Activated CD4-positive, alpha-beta T cell treated with anti-CD3 and anti-CD28 coated beads, Interleukin-2, amount 10 ng/mL, durations not matched to agents 7 days and 5 days (primary cell): ENCODE data around the gene SEC14L5. TPM values are rescaled to one million over a fixed set of nuclear protein-coding genes. Genes with fewer than 3 reads are reported as not detected.
"Not testable (repeated sequence)": the region's sequence is repeated elsewhere in the genome, so short reads cannot be mapped to it uniquely, and the experiment has no call there.

Experiments used
- CTCF ChIA-PET: fragments of 350-600 bp; sonication (Branson Sonifier 250); formaldehyde crosslinking; loops from one replicate; lab custom pipeline; 2021; ENCODE audit warnings: antibody characterized with exemption; lab: Charles Lee
- POLR2A ChIA-PET: fragments of 350-600 bp; sonication (Branson Sonifier 250); formaldehyde crosslinking; loops from one replicate; lab custom pipeline; 2021; ENCODE audit warnings: antibody characterized with exemption; lab: Charles Lee
- DNase-seq: peaks from one replicate; pipeline ENCODE4 v3.0.0-alpha.2; 2020
- H3K27ac Mint-ChIP-seq: one replicate; pipeline ENCODE4 v1.8.0; 2021; ENCODE audit warnings: mild to moderate bottlenecking, moderate library complexity, mixed read lengths
- H3K27me3 Mint-ChIP-seq: one replicate; pipeline ENCODE4 v1.8.0; 2021; ENCODE audit warnings: mixed read lengths
- H3K36me3 Mint-ChIP-seq: one replicate; pipeline ENCODE4 v1.8.0; 2021; ENCODE audit warnings: low read depth, mixed read lengths
- H3K4me1 Mint-ChIP-seq: one replicate; pipeline ENCODE4 v1.8.0; 2021; ENCODE audit warnings: mixed read lengths
- H3K4me3 Mint-ChIP-seq: one replicate; pipeline ENCODE4 v1.8.0; 2021; ENCODE audit warnings: mild to moderate bottlenecking, moderate library complexity, mixed read lengths
- H3K9me3 Mint-ChIP-seq: one replicate; pipeline ENCODE4 v1.8.0; 2021; ENCODE audit warnings: mixed read lengths
- total RNA-seq, 2 experiments: library from RNA; stranded (reverse); gene quantifications; one replicate each; pipeline ENCODE4 v1.2.3, GENCODE V29; 2021

SEC14L5 gene
- total RNA-seq, 2 experiments from 2014 or later = not detected

DNA sequence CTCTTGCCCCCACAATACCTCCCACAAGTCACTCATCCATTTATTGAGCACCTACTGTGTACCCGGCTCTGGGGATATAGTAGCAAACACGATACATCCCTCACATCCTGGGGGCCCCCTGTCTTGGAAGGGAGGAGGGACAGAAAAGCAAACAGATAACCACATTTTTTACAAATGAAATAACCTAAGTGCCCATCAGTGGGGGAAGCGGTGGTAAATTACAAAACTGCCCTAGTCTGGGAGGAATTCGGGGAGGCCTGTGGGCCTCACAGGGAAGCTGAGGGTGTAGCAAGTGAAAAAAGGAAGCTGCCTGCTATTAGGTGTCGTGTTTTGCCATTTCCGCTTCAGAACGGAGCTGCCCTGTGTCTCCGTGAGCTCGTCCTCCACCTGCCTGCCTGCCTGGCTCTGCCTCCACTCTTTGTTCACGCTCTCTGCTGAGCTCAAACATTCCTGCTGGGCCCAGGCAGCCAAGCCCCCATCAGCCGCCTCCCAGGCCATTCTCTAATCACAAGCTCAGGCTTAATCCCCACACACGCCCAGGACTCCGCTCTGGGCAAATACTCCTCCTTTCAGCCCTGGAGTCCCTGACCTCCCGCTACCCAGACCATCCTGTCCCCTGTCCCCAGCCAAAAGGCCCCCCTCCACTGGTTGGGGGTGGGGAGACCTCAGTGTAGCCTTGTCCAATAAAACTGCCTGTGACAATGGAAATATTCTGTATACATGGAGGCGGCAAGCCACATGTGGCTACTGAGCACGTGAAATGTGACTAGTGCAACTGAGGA is 10.2 kb upstream of the SEC14L5 start:
- CTCF ChIA-PET = interaction anchor here (0.7 to 2.1 kb wide), 2 partner anchors 9 to 818 kb away, joined by 3 to 6 read pairs; no protein-coding TSS in a partner anchor

DNA sequence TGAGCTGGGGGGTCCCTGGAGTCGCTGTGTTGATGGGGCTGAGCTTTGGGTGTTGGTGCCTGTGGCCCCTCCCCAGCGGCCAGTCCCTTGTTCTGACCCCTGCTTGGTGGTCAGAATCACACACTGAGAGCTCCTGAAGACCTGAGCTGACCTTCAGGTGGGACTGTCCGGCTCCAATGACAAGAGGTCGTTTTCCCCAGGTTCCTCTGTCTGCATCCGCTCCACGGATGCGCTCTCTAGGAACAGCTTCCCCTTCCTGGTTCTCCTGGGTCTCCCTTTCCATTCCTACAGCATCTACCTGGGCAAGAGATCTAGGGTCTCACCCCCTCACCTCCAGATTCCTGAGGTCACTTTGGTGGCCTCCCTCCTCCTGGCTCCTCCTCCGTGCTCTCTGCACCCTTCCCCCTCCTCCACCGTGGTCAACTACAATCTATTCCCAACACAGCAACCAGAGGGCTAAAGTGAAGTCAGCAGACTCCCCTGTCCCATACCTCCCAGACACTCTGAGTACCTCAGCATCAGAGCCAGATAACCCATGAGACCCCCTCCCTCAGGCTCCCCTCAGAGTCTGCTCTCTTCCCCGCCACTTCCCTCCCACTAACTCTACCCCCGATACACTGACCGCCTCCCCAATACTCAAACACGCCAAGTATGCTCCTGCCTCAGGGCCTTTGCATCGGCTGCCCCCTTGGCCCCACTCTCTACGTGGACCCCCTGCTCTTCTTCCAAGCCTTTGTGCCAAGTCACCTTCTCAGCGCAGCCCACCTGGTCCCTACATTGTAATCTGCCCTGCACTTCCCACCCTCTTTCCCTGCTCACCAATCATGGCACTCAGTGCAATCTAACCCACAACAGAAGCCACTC is 9.0 kb upstream of the SEC14L5 start:
- H3K4me3 Mint-ChIP-seq = no peak overlapping the region
- ChIA-PET CTCF (interaction anchor here (0.6 to 2.1 kb wide), 2 partner anchors 7 to 163 kb away, joined by 3 to 6 read pairs; no protein-coding TSS in a partner anchor), POLR2A (no interaction called here)
- no peaks in the 10 kb centered on the region for H3K4me1 Mint-ChIP-seq
- no peak overlapping the region for H3K27ac Mint-ChIP-seq
- no peak for DNase-seq
- peaks cover 2% of the 10 kb centered on the region for H3K27me3 Mint-ChIP-seq
- H3K9me3 Mint-ChIP-seq = no peaks in the 10 kb centered on the region
- no peaks in the 10 kb centered on the region for H3K36me3 Mint-ChIP-seq

More for the DNA sequence above, 10.2 kb upstream of the SEC14L5 start:
- Mint-ChIP-seq H3K27ac (no peak overlapping the region), H3K4me3 (no peak overlapping the region), H3K36me3 (no peaks in the 10 kb centered on the region), H3K4me1 (no peaks in the 10 kb centered on the region), H3K27me3 (no peaks in the 10 kb centered on the region), H3K9me3 (no peaks in the 10 kb centered on the region)
- POLR2A ChIA-PET = no interaction called here
- DNase-seq = no peak

DNA sequence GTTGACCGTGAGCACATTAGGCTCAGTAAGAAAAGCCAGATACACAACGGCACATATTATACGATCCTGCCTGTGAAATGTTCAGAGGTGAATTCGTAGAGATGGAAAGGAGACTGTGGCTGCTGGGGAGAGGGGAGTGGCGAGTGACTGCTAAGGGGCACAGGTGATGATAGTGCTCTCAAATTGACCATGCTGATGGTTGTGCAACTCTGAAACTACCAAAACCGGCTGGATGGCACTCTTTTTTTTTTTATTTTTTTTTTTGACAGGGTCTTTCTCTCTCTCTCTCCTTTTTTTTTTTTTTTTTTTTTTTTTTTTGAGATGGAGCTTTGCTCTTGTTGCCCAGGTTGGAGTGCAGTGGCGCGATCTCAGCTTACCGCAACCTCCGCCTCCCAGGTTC is 8.1 kb upstream of the SEC14L5 start:
- Mint-ChIP-seq H3K9me3 (no peaks in the 10 kb centered on the region), H3K27ac (no peak overlapping the region), H3K4me1 (no peaks in the 10 kb centered on the region), H3K27me3 (peaks cover 2% of the 10 kb centered on the region), H3K36me3 (no peaks in the 10 kb centered on the region), H3K4me3 (no peak overlapping the region)
- ChIA-PET CTCF (no interaction called here), POLR2A (no interaction called here)
- DNase-seq = no peak

DNA sequence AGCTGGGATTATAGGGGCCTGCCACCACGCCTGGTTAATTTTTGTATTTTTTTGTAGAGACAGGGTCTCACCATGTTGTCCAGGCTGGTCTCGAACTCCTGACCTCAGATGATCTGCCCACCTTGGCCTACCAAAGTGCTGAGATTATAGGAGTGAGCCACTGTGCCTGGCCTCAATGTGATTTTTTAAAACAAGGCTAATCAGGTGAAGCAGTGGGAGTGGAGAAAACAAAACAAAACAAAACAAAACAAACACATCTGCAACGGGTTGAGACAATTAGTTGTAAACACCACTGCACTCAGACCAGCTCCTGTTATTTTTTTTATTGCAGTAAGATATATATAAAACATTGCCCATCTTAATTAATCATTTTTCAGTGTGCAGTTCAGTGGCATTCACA is 6.5 kb upstream of the SEC14L5 start:
- CTCF ChIA-PET, H3K27ac Mint-ChIP-seq, H3K9me3 Mint-ChIP-seq, POLR2A ChIA-PET, DNase-seq, H3K36me3 Mint-ChIP-seq, H3K27me3 Mint-ChIP-seq, H3K4me3 Mint-ChIP-seq, H3K4me1 Mint-ChIP-seq: not testable (repeated sequence)

DNA sequence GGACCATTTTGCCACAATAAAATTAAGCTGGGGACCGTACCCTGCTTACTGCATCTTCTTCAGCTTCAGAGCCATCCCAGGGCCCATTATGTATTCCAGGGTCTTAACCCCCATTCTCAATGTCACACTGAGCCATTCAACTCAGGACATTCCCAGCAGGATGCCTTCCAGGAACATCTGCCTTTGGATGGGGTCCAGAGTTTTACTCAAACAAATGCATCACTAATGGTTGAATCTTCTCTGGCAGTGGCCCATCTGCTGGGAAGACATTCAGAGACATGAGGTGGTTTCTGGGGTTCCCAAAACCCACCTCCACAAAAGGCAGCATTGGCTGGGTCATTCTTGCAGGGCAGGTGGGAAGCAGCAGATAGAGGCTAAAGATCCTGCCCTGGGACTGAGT is 3.4 kb upstream of the SEC14L5 start:
- Mint-ChIP-seq H3K4me3 (no peak overlapping the region), H3K4me1 (peaks cover 21% of the 10 kb centered on the region), H3K27me3 (peaks cover 24% of the 10 kb centered on the region), H3K9me3 (no peaks in the 10 kb centered on the region), H3K36me3 (no peaks in the 10 kb centered on the region), H3K27ac (no peak overlapping the region)
- POLR2A ChIA-PET = no interaction called here
- DNase-seq = no peak
- CTCF ChIA-PET = interaction anchor here (0.6 kb wide), 1 partner anchor 950 kb away, joined by 4 read pairs; no protein-coding TSS in a partner anchor

DNA sequence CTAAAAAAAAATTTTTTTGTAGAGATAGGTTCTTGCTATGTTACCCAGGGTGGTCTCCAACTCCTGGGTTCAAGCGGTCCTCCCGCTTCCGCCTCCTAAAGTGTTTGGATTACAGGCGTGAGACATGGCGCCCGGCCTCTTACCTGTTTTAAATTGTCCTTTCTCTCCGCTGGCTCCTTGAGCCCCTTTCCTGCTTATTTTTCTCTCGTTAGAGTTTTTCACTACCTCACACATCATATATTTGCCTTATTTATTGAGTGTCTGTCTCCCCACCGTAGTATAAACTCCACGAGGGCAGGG is 760 bp upstream of the SEC14L5 start:
- H3K27me3 Mint-ChIP-seq = peaks cover 32% of the 10 kb centered on the region
- no peaks in the 10 kb centered on the region for H3K9me3 Mint-ChIP-seq
- no peak for DNase-seq
- POLR2A ChIA-PET = no interaction called here
- CTCF ChIA-PET = interaction anchor here (0.7 to 1.5 kb wide), 3 partner anchors 9 to 1265 kb away, joined by 3 to 6 read pairs (median 3); no protein-coding TSS in a partner anchor
- H3K4me3 Mint-ChIP-seq = peak overlapping the region; percentile 80
- peak overlapping the region; percentile 27 for H3K27ac Mint-ChIP-seq
- H3K36me3 Mint-ChIP-seq = no peaks in the 10 kb centered on the region
- peaks cover 21% of the 10 kb centered on the region for H3K4me1 Mint-ChIP-seq

DNA sequence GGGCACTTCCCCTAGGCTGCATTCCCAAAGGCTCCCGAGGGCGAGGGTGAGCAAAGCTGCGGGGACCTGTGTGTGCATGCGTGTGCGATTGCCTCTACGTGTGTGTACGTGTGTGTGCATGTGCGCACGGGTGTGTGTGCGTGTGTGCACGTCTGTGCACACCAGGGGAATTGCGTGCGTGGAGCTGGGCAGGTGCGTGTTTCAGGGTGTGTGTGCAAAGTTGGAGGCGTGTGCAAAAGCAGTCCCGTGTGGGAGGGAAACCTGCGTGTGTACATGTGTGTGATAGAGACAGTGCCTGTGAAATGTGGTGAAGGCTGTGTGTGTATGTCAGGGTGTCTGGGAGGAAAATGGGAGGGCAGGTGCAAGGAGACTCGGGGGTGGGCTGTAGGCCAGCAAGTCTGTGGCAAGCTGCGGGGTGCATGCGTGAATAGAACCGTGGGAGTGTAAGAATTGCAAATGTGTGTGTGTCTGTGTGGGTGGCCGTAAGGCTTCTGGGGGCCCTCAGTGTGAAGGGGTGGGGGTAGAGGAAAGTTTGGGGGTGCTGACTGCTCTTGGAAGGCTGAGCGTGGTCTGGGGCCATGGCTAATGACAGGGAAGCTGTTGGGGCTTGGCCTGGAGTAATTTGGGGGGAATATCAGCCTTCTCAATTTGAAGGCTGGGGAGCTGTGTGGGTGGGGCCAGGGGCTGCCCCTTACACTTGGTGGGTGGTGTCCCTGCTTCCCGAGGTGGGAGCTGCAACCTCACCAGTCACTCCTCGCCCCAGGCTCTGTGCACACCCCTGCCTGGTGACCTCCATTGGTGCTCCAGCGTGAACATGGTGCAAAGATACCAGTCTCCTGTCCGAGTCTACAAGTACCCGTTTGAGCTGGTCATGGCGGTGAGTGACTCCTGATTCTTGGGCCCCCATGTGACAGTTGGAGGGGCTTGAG is 644 bp downstream of the SEC14L5 start:
- Mint-ChIP-seq H3K27me3 (peaks cover 30% of the 10 kb centered on the region), H3K4me3 (peak overlapping the region; percentile 80), H3K27ac (no peak overlapping the region), H3K9me3 (no peaks in the 10 kb centered on the region), H3K4me1 (peaks cover 21% of the 10 kb centered on the region), H3K36me3 (no peaks in the 10 kb centered on the region)
- DNase-seq = no peak
- ChIA-PET CTCF (no interaction called here), POLR2A (no interaction called here)

DNA sequence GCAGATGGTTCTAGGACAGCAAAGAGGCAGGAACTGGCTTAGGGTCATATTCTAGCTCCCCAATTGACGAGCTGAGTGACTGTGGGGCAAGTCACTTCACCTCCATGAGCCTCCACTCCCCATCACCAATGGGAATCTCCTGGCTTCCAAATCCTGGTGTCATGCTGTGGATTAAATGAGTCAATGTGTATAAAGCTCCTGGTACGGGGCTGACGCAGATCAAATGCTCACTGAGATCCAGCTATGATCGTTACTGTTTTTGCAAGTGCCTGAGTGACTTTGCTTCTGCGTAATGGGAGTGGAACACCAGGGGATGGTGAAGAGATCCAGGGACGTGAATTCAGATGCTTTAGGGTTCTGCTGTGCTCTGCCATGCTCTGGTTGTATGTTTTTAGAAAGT is 2.4 kb downstream of the SEC14L5 start:
- Mint-ChIP-seq H3K27ac (no peak overlapping the region), H3K36me3 (no peaks in the 10 kb centered on the region), H3K4me3 (no peak overlapping the region), H3K4me1 (peaks cover 21% of the 10 kb centered on the region), H3K9me3 (no peaks in the 10 kb centered on the region), H3K27me3 (peaks cover 28% of the 10 kb centered on the region)
- CTCF ChIA-PET = no interaction called here
- DNase-seq = no peak
- POLR2A ChIA-PET = no interaction called here

DNA sequence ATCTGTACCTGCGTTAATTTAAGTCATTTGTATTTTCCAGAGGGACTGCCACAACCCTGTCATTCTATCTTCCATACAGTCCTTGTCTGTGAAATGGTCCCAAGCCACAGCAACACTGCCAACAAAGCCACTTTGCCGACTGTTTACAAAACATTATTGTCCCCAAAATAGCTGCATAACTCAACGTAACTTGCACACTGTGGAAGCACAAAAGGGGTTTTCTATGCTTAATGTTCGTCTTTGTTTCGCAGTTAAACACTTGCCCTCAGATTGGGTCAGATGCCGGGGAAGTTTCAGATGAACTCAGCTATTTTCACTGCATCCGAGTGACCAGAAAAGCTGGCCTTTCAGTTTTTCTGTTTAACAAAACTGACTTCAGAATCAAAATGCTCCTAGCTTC is 4.6 kb downstream of the SEC14L5 start:
- H3K36me3 Mint-ChIP-seq = no peaks in the 10 kb centered on the region
- H3K4me1 Mint-ChIP-seq = peaks cover 10% of the 10 kb centered on the region
- DNase-seq = no peak
- H3K27me3 Mint-ChIP-seq = peaks cover 18% of the 10 kb centered on the region
- no peaks in the 10 kb centered on the region for H3K9me3 Mint-ChIP-seq
- H3K4me3 Mint-ChIP-seq = no peak overlapping the region
- POLR2A ChIA-PET = no interaction called here
- no peak overlapping the region for H3K27ac Mint-ChIP-seq
- CTCF ChIA-PET = interaction anchor here (0.7 kb wide), 2 partner anchors 138 to 1125 kb away, joined by 3 read pairs; no protein-coding TSS in a partner anchor

DNA sequence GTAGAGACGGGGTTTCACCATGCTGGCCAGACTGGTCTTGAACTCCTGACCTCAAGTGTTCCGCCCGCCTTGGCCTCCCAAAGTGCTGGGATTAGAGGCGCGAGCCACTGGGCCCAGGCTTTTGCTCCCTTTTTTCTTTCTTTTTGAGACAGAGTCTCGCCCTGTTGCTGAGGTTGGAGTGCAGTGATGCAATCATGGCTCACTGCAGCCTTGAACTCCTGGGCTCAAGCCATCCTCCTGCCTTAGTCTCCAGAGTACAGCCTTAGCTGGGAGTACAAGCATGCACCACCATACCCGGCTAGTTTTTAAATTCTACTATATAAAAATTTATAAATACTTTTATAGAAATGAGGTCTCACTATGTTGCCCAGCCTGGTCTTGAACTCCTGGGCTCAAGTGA is 5.4 kb downstream of the SEC14L5 start:
- H3K9me3 Mint-ChIP-seq, H3K36me3 Mint-ChIP-seq, H3K27ac Mint-ChIP-seq, H3K4me3 Mint-ChIP-seq, POLR2A ChIA-PET, H3K4me1 Mint-ChIP-seq, CTCF ChIA-PET, DNase-seq: not testable (repeated sequence)
- peaks cover 14% of the 10 kb centered on the region for H3K27me3 Mint-ChIP-seq

DNA sequence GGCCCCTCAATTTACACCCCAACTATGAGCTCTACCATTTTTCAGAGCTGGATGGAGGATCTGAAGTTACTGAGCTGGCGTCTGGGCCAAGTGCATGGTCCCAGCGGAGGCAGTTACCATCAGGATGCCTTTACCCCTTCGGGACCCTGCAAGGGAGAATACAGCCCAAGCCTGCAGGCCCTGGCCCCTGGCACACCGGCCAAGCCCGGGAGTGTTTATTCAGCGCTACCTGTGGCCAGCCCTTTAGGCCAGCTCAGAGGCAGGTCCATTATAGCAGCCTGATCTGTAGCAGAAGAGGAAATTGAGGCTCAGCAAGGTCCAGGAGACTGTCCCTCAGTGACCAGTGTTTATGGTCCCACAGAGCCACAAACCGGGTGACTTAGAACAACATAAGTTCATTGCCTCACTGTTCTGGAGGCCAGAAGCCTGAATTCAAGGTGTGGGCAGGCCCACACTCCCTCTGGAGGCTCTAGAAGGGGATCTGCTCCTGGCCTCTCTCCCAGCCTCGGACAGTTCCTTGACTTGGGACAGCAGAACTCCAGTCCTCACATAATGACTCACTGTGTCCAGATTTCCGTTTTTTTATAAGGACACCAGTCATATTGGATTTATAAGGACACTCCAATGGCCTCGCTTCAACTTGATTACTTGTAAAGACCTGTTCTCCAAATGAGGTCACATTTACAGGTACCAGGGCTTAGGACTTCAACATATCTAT is 8.8 kb downstream of the SEC14L5 start:
- no peak for DNase-seq
- Mint-ChIP-seq H3K36me3 (no peaks in the 10 kb centered on the region), H3K27me3 (no peaks in the 10 kb centered on the region), H3K9me3 (peaks cover 3% of the 10 kb centered on the region), H3K27ac (no peak overlapping the region), H3K4me3 (no peak overlapping the region), H3K4me1 (peaks cover 2% of the 10 kb centered on the region)
- POLR2A ChIA-PET = no interaction called here
- CTCF ChIA-PET = interaction anchor here (1.3 kb wide), 1 partner anchor 11 kb away, joined by 3 read pairs; no protein-coding TSS in a partner anchor

DNA sequence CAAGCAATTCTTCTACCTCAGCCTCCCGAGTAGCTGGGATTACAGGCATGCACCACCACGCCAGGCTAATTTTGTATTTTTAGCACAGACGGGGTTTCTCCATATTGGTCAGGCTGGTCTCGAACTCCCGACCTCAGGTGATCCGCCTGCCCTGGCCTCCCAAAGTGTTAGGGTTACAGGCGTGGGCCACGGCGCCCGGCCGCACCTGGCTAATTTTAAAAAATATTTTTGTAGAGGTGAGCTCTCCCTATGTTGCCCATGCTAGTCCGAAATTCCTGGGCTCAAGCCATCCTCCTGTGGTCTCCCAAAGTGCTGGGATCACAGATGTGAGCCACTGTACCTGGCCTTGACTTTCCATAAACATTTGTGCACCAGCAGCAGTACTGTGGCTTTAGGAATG is 10.1 kb downstream of the SEC14L5 start:
- CTCF ChIA-PET, H3K36me3 Mint-ChIP-seq, H3K4me3 Mint-ChIP-seq, H3K9me3 Mint-ChIP-seq, POLR2A ChIA-PET, H3K27ac Mint-ChIP-seq, H3K27me3 Mint-ChIP-seq, DNase-seq: not testable (repeated sequence)
- H3K4me1 Mint-ChIP-seq = peaks cover 13% of the 10 kb centered on the region
